Liver (tissue), 9 donors: ENCODE data around the gene MYH2. TPM values are rescaled to one million over a fixed set of nuclear protein-coding genes. Genes with fewer than 3 reads are reported as not detected.

Experiments used
- DNase-seq: peaks from one replicate; pipeline ENCODE4 v3.0.0-alpha.2; 2017; ENCODE audit warnings: low spot score
- H3K27ac ChIP-seq, 2 donors: one replicate each; pipeline ENCODE4 v1.7.0; 2013; ENCODE audit warnings: inconsistent platforms in 2 of 2, low read length in 2 of 2, control low read depth in 1 of 2, low read depth in 1 of 2, mild to moderate bottlenecking in 1 of 2
- H3K27me3 ChIP-seq, 4 donors: one replicate each; pipeline versions ENCODE4 v1.6.1 to v1.7.0; 2013; ENCODE audit warnings: low read length in 3 of 4, inconsistent platforms in 1 of 4, mild to moderate bottlenecking in 1 of 4, moderate library complexity in 1 of 4; ENCODE audit not compliant: control insufficient read depth in 4 of 4, insufficient read depth in 4 of 4
- H3K36me3 ChIP-seq, 4 donors: one replicate each; pipeline versions ENCODE4 v1.6.1 to v1.7.0; 2013; ENCODE audit warnings: low read length in 3 of 4, mild to moderate bottlenecking in 3 of 4, low read depth in 1 of 4, moderate library complexity in 1 of 4; ENCODE audit not compliant: control insufficient read depth in 4 of 4, insufficient read depth in 3 of 4
- H3K4me1 ChIP-seq, 4 donors: one replicate each; pipeline versions ENCODE4 v1.6.1 to v1.7.0; 2013; ENCODE audit warnings: low read length in 3 of 4, mild to moderate bottlenecking in 3 of 4, moderate library complexity in 1 of 4; ENCODE audit not compliant: control insufficient read depth in 4 of 4, insufficient read depth in 4 of 4
- H3K4me3 ChIP-seq, 3 donors: one replicate each; pipeline versions ENCODE4 v1.6.1 to v1.7.0; 2013; ENCODE audit warnings: low read length in 3 of 3, control low read depth in 1 of 3, low read depth in 1 of 3, mild to moderate bottlenecking in 1 of 3
- H3K9ac ChIP-seq, 2 donors: one replicate each; pipeline ENCODE4 v1.7.0; 2013; ENCODE audit warnings: low read length in 2 of 2, mild to moderate bottlenecking in 2 of 2, moderate library complexity in 2 of 2, control low read depth in 1 of 2, low read depth in 1 of 2
- H3K9me3 ChIP-seq, 4 donors: one replicate each; pipeline versions ENCODE4 v1.6.1 to v1.7.0; 2013; ENCODE audit warnings: low read length in 3 of 4; ENCODE audit not compliant: control insufficient read depth in 4 of 4
- ATF3 ChIP-seq: IDR thresholded peaks from 2 replicates; pipeline ENCODE4 v1.6.1; 2016; ENCODE audit warnings: antibody characterized with exemption
- EGR1 ChIP-seq, 2 donors: IDR thresholded peaks; 2 replicates each; pipeline ENCODE4 v1.6.1; 2016 to 2018; ENCODE audit warnings: antibody characterized with exemption in 2 of 2, low read depth in 2 of 2
- FOXA1 ChIP-seq: IDR thresholded peaks from 2 replicates; pipeline ENCODE4 v1.6.1; 2016; ENCODE audit warnings: antibody characterized with exemption
- FOXA2 ChIP-seq: IDR thresholded peaks from 2 replicates; pipeline ENCODE4 v1.6.1; 2016; ENCODE audit warnings: antibody characterized with exemption
- GABPA ChIP-seq, 2 donors: IDR thresholded peaks in 1 of 2; conservative IDR thresholded peaks in 1 of 2; 2 replicates each; pipeline ENCODE4 v1.6.1; 2016; ENCODE audit warnings: antibody characterized with exemption in 2 of 2, mild to moderate bottlenecking in 1 of 2, moderate library complexity in 1 of 2
- HNF4A ChIP-seq, 2 donors: conservative IDR thresholded peaks; 2 replicates each; pipeline ENCODE4 v1.6.1; 2016; ENCODE audit warnings: antibody characterized with exemption in 2 of 2, mild to moderate bottlenecking in 2 of 2
- HNF4G ChIP-seq: IDR thresholded peaks from 2 replicates; pipeline ENCODE4 v1.6.1; 2016; ENCODE audit warnings: antibody characterized with exemption
- JUND ChIP-seq, 2 donors: IDR thresholded peaks; 2 replicates each; pipeline ENCODE4 v1.6.1; 2016; ENCODE audit warnings: antibody characterized with exemption in 2 of 2
- NR2F2 ChIP-seq: IDR thresholded peaks from 2 replicates; pipeline ENCODE4 v1.6.1; 2016; ENCODE audit warnings: antibody characterized with exemption
- RAD21 ChIP-seq, 2 donors: IDR thresholded peaks; 2 replicates each; pipeline ENCODE4 v1.6.1; 2016; ENCODE audit warnings: antibody characterized with exemption in 2 of 2, mild to moderate bottlenecking in 2 of 2
- REST ChIP-seq: IDR thresholded peaks from 2 replicates; pipeline ENCODE4 v1.6.1; 2016; ENCODE audit warnings: antibody characterized with exemption, mild to moderate bottlenecking
- RXRA ChIP-seq, 2 donors: IDR thresholded peaks; 2 replicates each; pipeline ENCODE4 v1.6.1; 2017 to 2018; ENCODE audit warnings: antibody characterized with exemption in 2 of 2, mild to moderate bottlenecking in 1 of 2
- SP1 ChIP-seq: IDR thresholded peaks from 2 replicates; pipeline ENCODE4 v1.6.1; 2018; ENCODE audit warnings: antibody characterized with exemption, mild to moderate bottlenecking
- TAF1 ChIP-seq: conservative IDR thresholded peaks from 2 replicates; pipeline ENCODE4 v1.6.1; 2016; ENCODE audit warnings: antibody characterized with exemption, mild to moderate bottlenecking
- YY1 ChIP-seq: IDR thresholded peaks from 2 replicates; pipeline ENCODE4 v1.6.1; 2016; ENCODE audit warnings: antibody characterized with exemption, mild to moderate bottlenecking
- WGBS: extraction: QIAGEN DNeasy Blood & Tissue Kit; methylation state at CpG from one replicate; pipeline ENCODE4 v1.1.7; 2013; 5-methylcytosine and 5-hydroxymethylcytosine counted together
- polyA plus RNA-seq, 2 donors: library from polyadenylated mRNA; stranded (reverse) in 1 of 2; unstranded in 1 of 2; fragments of 200-250 nt in 1 of 2; fragments of >200 nt in 1 of 2; fragmentation: Nextera tagmentation in 1 of 2; extraction: Ambion mirVana in 1 of 2; gene quantifications; one replicate each; pipeline versions ENCODE4 v1.2.1 to v1.2.3, GENCODE V29; 2013 to 2015
- total RNA-seq, 2 donors: library from RNA; depleted of rRNA; stranded (reverse); fragments of >200 nt; gene quantifications; one replicate each; pipeline ENCODE4 v1.2.3, GENCODE V29; 2014
- TF ChIP-seq, protein P1 (sequence below): IDR thresholded peaks from 2 replicates; pipeline ENCODE4 v1.6.1; 2016; ENCODE audit warnings: antibody characterized with exemption
- donor health status: healthy.
- donor health status: healthy.
- donor health status: healthy.
- donor health status: healthy.
- donor health status: healthy.

Gene MYH2
- total and polyA plus RNA-seq, 4 donors, result under 0.01 to 0.23 TPM; not detected in 2

- TF ChIP-seq FOXA2 (no peak), HNF4A (conservative IDR thresholded peaks at IDR 0.05) (no peak), ATF3 (no peak), TAF1 (no peak), EGR1 (IDR thresholded peaks at IDR 0.05; ENCODE audit: low read depth in 2 of 2) (no peak), RAD21 (IDR thresholded peaks at IDR 0.05) (no peak), NR2F2 (no peak), RXRA (IDR thresholded peaks at IDR 0.05) (no peak), HNF4G (no peak), REST (no peak)
- TF ChIP-seq, protein P1, sequence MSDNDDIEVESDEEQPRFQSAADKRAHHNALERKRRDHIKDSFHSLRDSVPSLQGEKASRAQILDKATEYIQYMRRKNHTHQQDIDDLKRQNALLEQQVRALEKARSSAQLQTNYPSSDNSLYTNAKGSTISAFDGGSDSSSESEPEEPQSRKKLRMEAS, result no peak
Measured at GRCh38 chr17:10526517-10526916, 22.9 kb downstream of the MYH2 start.

GRCh38 chr17:10523064-10523463, 26.4 kb downstream of the MYH2 start:
- H3K4me1 ChIP-seq, result peaks cover 0 to under 1% (median 0%) of the 10 kb centered on the region in 4 donors
- H3K36me3 ChIP-seq, result no peaks in the 10 kb centered on the region
- H3K4me3 ChIP-seq, result no peak overlapping the region
- H3K27ac ChIP-seq, result no peak overlapping the region
- WGBS, result 88% methylated on average over 7 of the region's 7 CpGs
- H3K27me3 ChIP-seq, result no peaks in the 10 kb centered on the region
- no peak for DNase-seq
- H3K9me3 ChIP-seq, result no peaks in the 10 kb centered on the region
- no peak for TF ChIP-seq TAF1
- TF ChIP-seq JUND (IDR thresholded peaks at IDR 0.05), result no peak
- TF ChIP-seq ATF3, result no peak
- no peak for TF ChIP-seq NR2F2
- no peak for TF ChIP-seq SP1
- TF ChIP-seq, protein P1, result no peak
- no peak for TF ChIP-seq YY1
- no peak for TF ChIP-seq EGR1 (IDR thresholded peaks at IDR 0.05; ENCODE audit: low read depth in 2 of 2)
- TF ChIP-seq GABPA (IDR thresholded peaks at IDR 0.05 in 1 of 2, conservative IDR thresholded peaks at IDR 0.05 in 1 of 2), result no peak
- TF ChIP-seq FOXA2, result no peak
- TF ChIP-seq HNF4G, result no peak
- TF ChIP-seq FOXA1, result no peak
- no peak for TF ChIP-seq RXRA (IDR thresholded peaks at IDR 0.05)
- no peak for TF ChIP-seq RAD21 (IDR thresholded peaks at IDR 0.05)
- no peak for TF ChIP-seq HNF4A (conservative IDR thresholded peaks at IDR 0.05)
- H3K9ac ChIP-seq, result no peak overlapping the region

More at GRCh38 chr17:10526517-10526916, 22.9 kb downstream of the MYH2 start:
- H3K36me3 ChIP-seq, result no peaks in the 10 kb centered on the region
- DNase-seq, result no peak
- 83% methylated on average over 11 of the region's 11 CpGs for WGBS
- no peak overlapping the region for H3K4me3 ChIP-seq
- no peaks in the 10 kb centered on the region for H3K9me3 ChIP-seq
- no peaks in the 10 kb centered on the region for H3K27me3 ChIP-seq
- H3K27ac ChIP-seq, result no peak overlapping the region
- H3K9ac ChIP-seq, result no peak overlapping the region
- no peaks in the 10 kb centered on the region for H3K4me1 ChIP-seq
